Prostate gland (tissue), 2 donors: Measurements from ENCODE around the gene MTMR1.

Experiments
- POLR2AphosphoS5 ChIP-seq: sonication (generic); formaldehyde crosslinking; IDR thresholded peaks from one replicate; pipeline ENCODE4 v1.6.1; 2017; ENCODE audit warnings: antibody characterized with exemption
- TF ChIP-seq, protein P1 (sequence below), 4 experiments: fragments of 200-600 bp in 2 of 4; fragments of 450-650 bp in 2 of 4; sonication (generic) in 2 of 4; IDR thresholded peaks; 1 replicate in 3 of 4; 2 replicates in 1 of 4; pipeline ENCODE4 v1.5.1; 2016 to 2019; ENCODE audit warnings: antibody characterized with exemption in 4 of 4, mild to moderate bottlenecking in 2 of 4, moderate library complexity in 2 of 4

DNA sequence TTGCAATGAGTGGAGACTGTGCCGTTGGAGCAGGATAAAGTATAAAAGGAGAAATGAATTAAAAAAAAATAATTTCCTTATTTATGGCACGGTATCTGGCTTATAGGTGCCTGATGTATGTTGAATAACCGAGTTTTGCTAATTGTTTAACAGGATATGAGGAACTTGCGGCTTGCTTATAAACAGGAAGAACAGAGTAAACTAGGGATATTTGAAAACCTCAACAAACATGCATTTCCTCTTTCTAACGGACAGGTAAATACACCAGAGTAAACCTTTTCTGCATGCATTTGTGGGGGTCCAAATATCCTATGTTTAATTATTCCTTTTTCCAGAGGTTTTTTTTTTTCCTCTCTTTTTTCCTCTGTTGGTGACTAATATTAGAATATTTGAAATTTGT is 36.8 kb downstream of the MTMR1 start:
- TF ChIP-seq POLR2AphosphoS5 = no peak
- TF ChIP-seq, protein P1, sequence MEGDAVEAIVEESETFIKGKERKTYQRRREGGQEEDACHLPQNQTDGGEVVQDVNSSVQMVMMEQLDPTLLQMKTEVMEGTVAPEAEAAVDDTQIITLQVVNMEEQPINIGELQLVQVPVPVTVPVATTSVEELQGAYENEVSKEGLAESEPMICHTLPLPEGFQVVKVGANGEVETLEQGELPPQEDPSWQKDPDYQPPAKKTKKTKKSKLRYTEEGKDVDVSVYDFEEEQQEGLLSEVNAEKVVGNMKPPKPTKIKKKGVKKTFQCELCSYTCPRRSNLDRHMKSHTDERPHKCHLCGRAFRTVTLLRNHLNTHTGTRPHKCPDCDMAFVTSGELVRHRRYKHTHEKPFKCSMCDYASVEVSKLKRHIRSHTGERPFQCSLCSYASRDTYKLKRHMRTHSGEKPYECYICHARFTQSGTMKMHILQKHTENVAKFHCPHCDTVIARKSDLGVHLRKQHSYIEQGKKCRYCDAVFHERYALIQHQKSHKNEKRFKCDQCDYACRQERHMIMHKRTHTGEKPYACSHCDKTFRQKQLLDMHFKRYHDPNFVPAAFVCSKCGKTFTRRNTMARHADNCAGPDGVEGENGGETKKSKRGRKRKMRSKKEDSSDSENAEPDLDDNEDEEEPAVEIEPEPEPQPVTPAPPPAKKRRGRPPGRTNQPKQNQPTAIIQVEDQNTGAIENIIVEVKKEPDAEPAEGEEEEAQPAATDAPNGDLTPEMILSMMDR (IDR thresholded peaks at IDR 0.05) = no peak
